ENCODE measurements around the gene C1QTNF8.

The C1QTNF8 gene, protein sequence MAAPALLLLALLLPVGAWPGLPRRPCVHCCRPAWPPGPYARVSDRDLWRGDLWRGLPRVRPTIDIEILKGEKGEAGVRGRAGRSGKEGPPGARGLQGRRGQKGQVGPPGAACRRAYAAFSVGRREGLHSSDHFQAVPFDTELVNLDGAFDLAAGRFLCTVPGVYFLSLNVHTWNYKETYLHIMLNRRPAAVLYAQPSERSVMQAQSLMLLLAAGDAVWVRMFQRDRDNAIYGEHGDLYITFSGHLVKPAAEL

DNA sequence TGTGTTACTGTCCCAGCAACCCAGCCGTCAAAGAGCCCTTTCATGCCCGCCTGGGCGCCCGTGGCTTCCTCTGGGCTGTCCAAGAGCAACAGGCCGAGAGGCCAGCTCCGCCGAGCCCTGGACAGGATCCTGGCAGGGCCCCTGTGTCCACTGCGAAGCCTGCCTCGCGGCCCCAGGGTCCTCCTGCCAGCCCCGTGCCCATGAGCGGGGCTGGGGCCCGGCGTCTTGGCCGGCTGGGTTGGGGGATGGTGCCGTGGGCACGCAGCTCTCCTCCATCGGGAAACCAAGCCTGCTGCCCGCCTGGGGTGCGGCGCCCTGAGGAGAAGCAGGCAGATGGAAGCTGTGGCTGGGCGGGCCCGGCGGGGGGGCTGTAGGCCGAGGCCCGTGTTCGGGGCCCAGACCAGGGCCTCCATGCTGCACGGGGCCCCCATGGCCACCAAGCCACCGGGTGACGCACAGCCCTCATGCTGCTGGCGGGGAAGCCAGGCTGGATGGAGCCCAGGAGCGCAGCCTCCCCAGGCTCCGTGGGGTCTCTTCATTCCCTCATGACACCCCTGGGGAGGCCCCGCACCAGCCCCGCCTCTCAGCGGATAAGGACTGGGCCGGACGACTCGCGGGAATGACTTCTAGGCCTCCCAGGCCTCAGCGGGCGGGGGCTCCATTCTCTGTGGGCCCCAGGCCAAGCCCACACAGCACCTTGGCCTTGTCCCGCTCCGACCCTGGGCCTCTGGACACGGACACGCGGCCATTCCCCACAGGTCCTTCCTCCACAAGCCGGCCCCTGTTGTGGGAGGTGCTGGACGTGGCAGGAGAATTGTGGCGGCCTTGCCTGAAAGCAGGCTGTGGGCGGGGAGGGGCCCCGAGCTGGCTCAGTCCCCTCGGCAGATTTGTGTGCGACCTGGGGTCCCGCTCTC, at the start of gene C1QTNF8:
Gene C1QTNF8, minus strand, starts transcription at position 76 of the 914 bp plus-strand sequence. CDS start 1,322 bp downstream, outside the sequence.
- no peak for DNase-seq

DNA sequence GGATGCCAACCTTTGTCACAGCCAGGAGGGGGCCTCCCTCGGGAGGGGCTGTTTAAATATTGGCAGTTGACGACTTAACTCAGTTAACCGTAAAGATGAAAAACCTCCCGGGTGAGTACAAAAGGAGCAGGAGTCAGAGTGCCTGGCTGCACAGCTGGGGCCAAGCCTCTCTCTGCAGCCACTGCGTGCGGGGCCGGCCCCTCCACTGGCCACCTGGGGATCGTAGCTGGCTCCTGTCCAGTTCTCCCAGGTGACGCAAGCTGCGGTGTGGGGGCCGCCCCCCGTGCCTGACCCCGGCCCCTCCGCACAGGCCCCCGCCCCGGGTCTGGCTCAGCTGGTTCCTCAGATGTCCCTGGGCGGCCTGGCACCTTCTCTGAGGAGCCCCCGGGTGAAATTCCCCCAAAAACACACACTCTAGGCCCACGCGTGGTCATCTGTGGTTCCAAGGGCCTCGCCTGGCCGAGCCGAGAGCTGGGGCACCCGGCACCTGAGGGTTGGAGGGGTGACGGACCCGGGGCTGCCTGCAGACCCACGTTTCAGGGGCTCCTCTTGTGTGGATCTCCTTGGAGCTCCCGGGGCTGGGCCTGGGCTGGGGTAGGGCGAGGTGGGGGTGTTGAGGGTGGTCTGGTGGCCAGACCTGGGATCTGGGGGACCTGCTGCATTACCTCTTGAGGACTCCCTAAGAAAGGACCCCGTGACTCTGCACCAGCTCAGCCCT, 49.5 kb upstream of the C1QTNF8 start:
- DNase-seq, result no peak

DNA sequence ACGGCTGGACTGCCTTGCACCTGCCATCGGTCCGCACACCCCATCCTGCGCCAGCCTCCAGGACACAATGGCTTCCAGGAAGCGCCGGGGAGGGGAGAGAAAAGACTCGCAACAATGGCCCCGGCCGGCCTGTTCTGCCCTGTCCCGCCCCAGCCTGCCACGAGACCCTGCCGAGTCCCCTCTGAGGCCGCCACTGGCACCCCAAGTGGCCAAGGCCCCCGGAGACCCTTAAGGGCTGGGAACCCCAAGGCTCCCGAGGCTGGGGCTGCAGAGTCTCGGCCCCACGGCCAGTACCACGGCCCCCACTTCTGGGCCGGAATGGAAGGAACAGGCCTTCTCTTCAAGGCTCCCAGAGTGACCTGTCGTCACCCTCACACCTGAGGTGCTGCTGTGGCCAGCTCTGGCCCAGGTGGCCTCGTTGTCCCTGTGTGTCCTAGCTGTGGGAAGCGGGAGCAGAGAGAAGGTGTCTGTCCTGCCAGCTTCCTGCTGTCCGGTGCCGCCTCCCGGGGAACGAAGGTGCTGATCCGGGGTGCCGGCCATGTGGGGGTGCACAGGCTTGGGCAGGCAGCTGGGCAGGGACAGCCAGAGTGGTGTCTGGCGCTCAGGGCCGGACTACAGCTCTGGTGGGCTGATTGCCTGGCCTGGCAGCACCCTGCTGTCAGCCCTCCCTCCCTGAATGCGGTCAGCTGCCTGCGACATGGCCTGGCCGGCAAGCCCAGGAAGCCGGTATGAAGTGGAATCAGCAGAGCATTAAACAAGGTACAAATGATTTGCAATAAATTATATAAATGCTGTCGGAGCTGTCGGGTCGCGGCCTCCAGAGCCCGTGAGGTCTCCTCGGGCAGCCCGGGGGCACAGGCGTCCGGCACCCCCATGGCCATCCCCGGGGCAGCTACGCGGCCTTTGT, 48.7 kb upstream of the C1QTNF8 start:
- no peak for DNase-seq

DNA sequence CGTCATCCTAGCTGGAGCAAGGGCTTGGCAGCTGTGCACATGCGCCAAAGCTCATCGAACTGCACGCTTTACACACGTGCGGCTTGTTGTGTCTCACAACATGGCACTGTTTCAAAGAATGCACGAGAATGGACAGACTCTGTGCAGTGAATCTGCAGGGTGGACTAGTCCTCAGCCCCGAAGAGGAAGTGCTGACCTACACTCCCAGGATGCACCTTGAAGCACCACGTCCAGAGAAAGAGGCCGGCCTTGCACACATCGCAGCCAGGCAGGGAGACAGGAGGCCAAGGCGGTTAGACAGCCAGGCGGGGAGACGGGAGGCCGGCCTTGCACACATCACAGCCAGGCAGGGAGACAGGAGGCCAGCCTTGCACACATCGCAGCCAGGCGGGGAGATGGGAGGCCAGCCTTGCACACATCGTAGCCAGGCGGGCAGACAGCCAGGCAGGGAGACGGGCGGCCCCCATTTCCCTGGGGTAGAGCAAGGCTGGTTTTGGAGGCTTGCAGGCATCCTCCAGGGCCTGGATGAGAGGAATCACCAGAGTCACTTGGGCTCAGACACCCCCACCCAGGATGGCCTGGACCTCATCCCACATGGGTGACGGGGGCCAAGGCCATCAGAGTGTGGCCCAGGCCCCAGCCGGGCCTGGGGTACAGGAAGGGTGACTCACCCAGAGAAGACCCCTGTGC, 47.9 kb upstream of the C1QTNF8 start:
- no peak for DNase-seq

DNA sequence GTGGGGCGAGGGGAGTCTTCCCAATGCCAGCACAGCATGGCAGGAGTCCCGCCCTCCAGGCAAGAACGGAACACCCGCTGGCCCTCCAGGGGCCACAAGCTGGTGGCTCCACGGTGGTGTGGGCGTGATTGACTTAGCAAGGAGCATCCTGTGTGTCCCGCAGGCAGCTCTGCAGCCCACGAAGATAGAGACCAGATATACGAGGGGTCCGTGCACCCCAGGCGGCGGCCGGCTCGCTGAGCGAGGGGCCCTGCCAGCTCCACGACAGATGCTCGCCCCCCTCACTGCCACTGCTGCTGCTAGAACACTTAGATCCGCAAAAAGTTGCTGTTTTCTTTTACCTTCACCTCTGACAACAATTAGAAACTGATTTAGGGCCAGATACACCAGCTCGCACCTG, 46.9 kb upstream of the C1QTNF8 start:
- no peak for DNase-seq

DNA sequence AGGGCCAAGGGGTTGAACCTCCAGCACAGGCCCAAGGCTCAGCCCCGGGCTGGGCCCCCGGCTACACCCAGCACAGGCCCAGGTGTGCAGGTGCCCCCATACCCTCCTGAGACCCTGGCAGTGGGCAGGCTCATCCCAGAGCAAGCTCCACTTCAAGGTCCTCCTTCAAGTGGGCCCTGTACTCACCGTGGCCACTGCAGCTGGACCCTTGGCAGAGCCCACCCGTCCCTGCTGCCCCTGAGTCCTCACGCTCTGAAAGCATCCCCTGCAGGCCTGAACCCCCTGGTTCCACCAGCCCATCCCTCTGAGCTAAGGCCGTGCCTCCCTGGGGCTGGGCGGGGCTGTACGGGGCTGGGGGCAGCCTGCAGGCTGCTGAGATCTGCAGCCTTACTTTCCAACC, 45.7 kb upstream of the C1QTNF8 start:
- no peak for DNase-seq

DNA sequence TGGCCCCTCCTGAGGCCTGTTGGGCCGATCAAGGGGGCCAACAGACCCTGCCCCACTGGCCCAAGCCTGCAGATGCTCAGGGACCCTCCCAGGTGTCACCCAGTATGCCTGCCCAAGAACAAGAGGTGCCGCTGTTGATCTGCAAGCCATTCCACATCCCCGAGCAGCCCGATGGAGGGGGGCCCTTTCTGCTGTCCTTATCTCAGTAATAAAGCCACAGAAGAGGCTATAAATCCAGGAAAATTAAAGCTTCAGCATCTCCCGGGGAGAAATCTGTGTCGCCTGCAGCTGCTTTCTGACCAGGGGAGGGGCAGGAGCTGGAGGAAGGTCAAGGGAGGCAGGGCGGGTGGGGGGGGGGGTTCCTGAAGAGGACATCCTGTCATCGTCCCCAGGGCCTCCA, 45.1 kb upstream of the C1QTNF8 start:
- no peak for DNase-seq

DNA sequence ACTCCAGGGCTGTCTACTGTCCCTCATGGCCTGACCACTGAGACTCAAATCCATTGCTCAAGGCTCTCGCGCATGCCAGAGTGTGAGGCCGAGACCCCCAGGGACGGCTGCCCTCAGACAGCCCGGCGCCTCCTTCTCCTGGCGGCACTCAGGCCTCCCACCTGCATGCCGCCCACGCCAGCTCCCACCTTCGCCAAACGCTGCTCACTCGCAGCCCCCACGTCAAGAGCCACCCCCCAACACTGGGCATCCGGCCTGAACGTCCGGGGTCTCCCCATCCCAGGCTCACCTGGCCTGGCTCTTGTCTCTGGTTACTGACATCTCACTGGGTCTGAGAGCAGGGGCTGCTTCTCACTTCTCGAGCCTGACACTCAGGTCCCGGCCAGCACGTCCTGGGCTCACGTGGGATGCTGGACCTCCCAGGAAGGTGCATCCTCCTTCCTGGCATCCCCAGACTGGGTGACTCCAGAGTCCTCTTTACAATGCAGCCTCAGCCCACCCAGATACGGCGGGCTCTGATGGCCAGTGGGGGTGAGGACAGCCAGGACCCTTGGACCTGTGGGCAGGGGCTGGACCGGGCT, 44.6 kb upstream of the C1QTNF8 start:
- DNase-seq, result no peak

DNA sequence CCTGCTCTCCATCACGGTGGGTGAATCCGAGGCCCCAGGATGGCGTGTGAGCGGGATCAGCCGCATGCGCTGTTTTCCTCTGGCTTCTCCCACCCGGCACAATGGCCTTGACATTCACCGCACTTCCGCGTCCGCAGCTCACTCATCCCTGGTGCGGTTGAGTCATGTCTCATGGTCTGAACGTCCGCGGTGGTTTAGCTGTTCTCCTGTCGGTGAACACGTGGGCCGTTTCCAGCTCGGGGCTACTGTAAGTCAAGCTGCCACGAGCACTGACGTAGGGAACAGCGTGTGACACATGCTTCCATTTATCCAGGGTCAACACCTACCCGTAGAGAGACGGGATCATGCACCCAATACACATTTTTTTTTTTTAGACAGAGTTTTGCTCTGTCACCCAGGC, 41.6 kb upstream of the C1QTNF8 start:
- no peak for DNase-seq

DNA sequence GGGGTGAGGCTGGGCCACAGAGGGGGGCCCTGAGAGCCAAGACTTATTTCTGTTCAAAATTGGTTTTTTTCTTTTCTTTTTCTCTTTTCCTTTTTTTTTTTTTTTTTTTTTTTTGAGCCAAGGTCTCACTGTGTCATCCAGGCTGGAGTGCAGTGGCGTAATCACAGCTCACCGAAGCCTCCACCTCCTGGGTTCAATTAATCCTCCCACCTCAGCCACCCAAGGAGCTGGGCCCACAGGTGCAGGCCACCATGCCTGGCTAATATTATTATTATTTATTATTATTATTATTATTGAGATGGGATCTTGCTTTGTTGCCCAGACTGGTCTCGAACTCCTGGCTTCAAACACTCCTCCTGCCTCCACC, 39.4 kb upstream of the C1QTNF8 start:
- DNase-seq, result no peak

DNA sequence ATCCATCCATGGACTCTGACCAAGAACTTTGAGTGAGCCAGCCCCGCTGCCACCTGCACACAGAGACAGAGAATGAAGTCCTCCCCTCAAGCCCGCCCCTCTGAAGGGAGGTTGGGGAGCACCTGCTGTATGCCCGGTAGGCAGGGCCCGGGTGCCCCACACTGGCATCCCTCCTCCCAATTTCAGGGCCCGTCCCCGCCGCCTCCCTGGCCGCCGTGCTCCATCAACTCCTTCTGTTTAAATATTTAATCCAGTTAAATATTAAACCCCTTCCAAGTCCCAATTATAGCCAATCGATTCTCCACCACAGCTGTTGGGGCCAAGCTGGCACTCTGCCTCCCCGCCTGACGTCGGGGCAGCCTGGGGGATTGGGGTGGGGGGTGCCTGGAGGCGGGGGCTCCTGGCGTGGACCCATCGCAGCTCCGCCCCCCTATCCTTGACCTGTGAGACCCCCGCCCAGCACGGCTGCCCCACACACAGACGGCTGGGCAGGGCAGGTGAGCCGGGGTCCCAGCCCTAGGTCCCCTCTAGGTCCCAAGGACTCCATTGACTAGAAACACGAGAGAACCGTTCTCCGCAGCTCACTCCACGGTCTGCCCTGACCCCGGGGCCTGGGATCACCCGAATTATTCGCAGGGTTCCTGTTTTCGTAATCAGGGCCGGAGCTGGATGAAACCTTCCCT, 38.9 kb upstream of the C1QTNF8 start:
- no peak for DNase-seq

DNA sequence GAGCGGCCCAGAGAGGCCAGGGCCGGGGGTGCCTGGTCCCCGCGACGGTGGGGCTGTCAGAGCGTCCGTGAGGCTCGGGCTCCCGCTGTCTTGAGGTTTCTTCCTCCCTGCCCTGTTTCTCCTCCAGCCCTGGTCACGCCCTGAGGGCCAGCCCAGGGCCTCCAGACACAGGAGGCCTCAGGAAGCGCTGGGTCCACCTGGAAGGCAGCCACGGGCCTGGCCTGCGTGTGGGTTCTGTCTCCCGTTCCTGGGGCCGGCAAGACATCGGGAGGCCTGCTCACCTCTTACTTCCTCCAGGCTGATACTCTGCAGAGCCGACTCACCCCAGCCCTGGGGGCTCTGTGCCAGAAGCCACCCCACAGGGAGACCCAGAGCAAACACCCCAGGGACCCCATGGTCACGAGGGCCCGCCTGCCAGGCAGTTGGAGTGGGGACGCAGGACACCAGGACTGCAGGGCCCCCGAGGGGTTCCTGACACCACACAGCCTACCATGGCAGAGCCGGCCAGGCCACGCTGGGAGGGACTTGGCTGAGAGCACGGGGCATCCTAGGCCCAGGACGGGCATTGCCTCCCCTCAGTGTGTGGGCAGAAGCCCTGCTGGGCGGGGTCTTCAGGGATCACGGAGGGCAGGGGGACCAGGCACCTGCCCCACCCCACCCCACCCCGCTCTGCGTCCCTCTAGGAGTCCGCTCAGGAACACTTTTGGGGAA, 37.9 kb upstream of the C1QTNF8 start:
- no peak for DNase-seq

DNA sequence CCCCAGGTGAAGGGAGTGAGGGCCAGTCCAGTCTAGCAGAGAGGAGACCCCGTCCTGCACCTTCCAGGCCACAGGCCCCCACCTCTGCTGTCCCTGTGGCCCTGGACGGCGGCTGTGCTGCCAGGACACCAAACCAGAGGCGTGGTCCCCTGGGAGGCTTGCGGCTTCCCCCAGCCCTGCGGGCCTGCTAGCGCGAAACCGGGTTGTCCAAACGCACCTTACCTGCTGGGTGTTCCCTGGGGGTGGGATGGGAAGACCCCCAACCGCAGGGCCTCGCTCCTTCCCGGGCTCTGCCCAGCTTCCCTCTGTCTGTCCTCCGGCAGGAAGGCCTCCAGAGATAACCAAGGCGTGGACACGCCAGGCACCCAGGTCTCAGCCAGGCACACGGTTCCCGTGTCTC, 37.2 kb upstream of the C1QTNF8 start:
- DNase-seq, result no peak

DNA sequence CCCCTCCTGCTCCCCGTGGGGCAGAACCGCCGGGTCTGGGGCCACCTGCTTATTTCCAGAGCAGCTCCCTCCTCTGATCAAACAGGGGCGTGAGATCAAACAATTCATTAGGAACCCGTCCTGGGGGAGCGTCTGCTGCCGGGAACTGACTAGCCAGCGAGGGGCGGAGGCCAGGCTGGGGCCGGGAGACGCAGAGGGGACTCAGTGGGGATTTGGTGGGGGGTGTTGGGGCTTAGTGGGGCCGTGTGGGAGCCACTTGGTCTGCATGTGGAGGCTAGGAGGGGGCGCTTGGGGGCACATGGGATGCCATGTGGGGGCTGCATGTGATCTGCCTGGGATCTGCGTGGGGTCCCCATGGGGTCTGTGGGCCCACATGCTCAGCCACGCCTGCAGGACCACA, 36.4 kb upstream of the C1QTNF8 start:
- DNase-seq, result no peak

DNA sequence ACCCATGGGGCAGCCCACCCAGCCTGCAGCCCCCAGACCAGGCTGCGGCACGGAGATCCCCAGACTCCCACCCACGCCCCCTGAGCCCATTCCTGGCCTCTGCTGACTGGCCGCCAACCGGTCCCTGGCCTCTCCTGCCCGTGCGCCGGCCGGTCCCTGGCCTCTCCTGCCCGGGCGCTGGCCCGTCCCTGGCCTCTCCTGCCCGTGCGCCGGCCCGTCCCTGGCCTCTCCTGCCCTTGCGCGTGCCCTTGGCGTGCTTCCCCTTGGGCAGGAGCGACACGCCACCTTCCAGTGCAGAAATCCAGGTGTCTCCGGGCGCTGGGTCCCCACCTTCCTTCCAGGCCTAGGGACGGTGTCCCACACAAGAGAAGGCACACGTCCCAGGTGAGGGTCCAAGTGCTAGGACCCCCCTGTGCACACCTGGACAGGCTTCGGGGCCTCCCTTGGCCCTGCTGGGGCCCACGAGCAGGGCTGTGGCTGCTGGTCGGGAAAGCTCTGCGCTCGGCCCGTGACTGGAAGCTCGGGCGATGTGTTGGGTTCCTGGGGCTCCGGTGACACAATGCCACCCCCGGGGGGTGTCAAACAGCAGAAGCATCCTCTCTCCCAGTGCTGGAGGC, 35.4 kb upstream of the C1QTNF8 start:
- no peak for DNase-seq

DNA sequence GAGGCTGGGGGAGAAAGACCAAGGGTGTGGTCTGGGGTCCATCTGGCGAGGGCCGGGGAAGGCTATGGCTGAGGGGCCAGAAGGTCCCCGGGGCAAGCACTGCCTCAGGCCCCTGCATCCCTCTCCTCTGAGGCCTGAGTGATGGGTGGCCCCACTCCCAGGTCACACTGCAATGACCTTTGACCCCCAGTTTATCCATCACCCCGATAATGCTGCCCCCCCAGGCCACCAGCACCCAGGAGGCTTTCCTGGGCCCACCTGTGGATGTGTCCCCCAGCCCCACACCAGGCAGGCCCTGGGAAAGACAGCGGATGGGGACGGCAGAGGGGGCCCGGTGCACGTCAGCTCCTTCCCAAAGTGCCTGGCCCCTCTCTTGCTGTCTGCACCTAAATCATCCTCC, 34.3 kb upstream of the C1QTNF8 start:
- DNase-seq, result no peak

DNA sequence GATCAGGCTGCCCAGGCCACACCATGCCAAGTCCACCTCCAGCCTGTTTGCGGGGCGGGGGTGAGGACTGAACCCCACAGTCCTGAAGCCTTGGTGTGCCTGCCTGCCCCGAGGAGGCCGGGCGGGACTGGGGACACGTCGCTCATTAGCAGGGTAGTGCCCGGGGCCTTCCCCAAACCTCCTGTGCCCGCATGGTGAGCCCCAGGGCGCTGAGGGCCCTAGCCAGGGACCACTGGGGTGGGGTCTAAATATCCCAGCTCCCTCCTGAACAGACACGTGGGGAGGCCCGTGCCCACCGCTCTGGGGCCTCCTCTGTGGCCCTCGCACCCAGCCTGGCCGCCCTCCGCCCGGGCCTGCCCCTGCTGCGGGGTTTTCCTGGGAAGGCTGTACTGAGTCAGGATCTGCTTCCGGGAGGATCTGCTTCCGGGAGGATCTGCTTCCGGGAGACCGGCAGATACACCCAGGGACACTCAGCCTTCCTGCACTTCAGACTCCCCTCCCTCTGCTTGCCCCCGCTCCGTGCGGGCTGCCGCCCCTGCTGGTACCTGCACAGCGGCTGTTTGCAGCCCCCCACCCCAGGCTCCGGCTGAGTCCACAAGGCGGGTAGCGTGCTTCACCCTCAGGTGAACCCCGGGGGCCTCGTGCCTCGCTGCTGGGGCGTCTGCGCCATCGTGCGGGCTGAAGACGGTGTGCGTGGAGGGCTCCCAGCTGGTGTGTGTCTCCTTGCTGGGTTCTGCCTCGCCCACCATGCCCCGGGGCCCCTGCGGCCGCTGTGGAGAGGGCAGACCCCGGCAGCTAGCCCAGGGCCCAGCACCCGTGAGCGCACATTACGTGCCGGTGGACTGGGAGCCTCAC, 33.3 kb upstream of the C1QTNF8 start:
- no peak for DNase-seq

DNA sequence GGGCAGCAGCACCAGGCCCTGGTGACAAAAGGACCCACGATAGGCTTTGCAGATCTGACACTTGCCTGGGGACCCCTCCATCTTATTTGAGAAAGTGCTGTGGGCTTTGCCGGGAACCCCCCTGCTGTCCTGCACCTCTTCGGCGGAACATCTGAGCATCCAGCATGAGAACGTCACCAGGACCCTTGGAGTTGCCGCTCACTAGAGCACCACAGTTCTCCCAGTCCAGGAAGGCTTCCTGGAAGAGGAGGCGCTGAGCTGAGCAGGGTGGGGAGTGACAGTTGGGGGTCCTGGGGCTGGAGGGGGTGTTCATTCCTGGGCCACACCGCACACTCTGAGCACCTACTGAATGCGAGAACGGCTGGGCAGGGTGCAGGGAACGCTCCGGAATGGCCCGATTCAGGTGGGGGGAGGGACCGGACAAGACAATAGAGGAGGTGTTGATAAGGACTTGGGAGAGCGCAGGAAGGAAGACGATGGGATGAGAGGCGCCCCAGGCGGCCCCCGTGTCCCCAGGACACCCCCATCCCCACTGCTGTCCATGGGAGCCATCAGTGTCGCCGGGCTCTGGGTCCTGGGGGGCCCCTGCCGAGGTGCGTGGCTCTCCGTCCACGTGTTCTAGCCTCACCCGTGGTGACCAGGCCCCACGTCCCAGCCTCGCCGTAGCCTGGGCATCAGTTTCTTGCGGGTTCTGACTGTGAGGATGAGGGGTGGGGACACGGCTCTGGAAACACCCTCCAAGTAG, 32.1 kb upstream of the C1QTNF8 start:
- no peak for DNase-seq

All from activated CD4-positive, alpha-beta T cell treated with anti-CD3 and anti-CD28 coated beads, Interleukin-2, amount 50 U/mL, for 48 hours (primary cell).